ENCODE results near the gene ZBTB16.

ZBTB16 gene

GRCh38 chr11:114200351-114201133, 141.0 kb downstream of the ZBTB16 start:
- H3K27ac ChIP-seq (replicated peaks), result no peak overlapping the region
- H3K27me3 ChIP-seq (ENCODE audit: insufficient read depth, poor library complexity, severe bottlenecking), result no peaks in the 10 kb centered on the region
- no peak for DNase-seq (ENCODE audit: low read depth in 1 of 2, low spot score in 1 of 2)
- TF ChIP-seq GABPA (IDR thresholded peaks at IDR 0.05; ENCODE audit: low read depth), result no peak
- TF ChIP-seq REST (IDR thresholded peaks at IDR 0.05; ENCODE audit: insufficient replicate concordance, low read depth), result no peak
- TF ChIP-seq SPI1 (IDR thresholded peaks at IDR 0.05; ENCODE audit: borderline replicate concordance, low read depth), result no peak
- TF ChIP-seq POLR2AphosphoS5 (IDR thresholded peaks at IDR 0.05; ENCODE audit: low read depth), result no peak
- TF ChIP-seq CTCF (IDR thresholded peaks at IDR 0.05; ENCODE audit: insufficient read depth, low read length), result no peak
- no peak overlapping the region for H3K4me3 ChIP-seq (replicated peaks; ENCODE audit: insufficient read depth, low read length)

- Histone ChIP-seq H3K27ac (replicated peaks) (no peak overlapping the region), H3K27me3 (ENCODE audit: insufficient read depth, poor library complexity, severe bottlenecking) (no peaks in the 10 kb centered on the region), H3K4me3 (replicated peaks; ENCODE audit: insufficient read depth, low read length) (no peak overlapping the region)
- no peak for DNase-seq (ENCODE audit: low read depth in 1 of 2, low spot score in 1 of 2)
- no peak for TF ChIP-seq REST (IDR thresholded peaks at IDR 0.05; ENCODE audit: insufficient replicate concordance, low read depth)
- no peak for TF ChIP-seq CTCF (IDR thresholded peaks at IDR 0.05; ENCODE audit: insufficient read depth, low read length)
- no peak for TF ChIP-seq GABPA (IDR thresholded peaks at IDR 0.05; ENCODE audit: low read depth)
- no peak for TF ChIP-seq POLR2AphosphoS5 (IDR thresholded peaks at IDR 0.05; ENCODE audit: low read depth)
- no peak for TF ChIP-seq SPI1 (IDR thresholded peaks at IDR 0.05; ENCODE audit: borderline replicate concordance, low read depth)
These were observed 141.7 kb downstream of the ZBTB16 start for GRCh38 chr11:114201219-114201618.

- no peaks in the 10 kb centered on the region for H3K27me3 ChIP-seq (ENCODE audit: insufficient read depth, poor library complexity, severe bottlenecking)
- no peak overlapping the region for H3K4me3 ChIP-seq (replicated peaks; ENCODE audit: insufficient read depth, low read length)
- no peak for DNase-seq (ENCODE audit: low read depth in 1 of 2, low spot score in 1 of 2)
- H3K27ac ChIP-seq (replicated peaks), result no peak overlapping the region
- no peak for TF ChIP-seq GABPA (IDR thresholded peaks at IDR 0.05; ENCODE audit: low read depth)
- TF ChIP-seq POLR2AphosphoS5 (IDR thresholded peaks at IDR 0.05; ENCODE audit: low read depth), result no peak
- TF ChIP-seq REST (IDR thresholded peaks at IDR 0.05; ENCODE audit: insufficient replicate concordance, low read depth), result no peak
- TF ChIP-seq SPI1 (IDR thresholded peaks at IDR 0.05; ENCODE audit: borderline replicate concordance, low read depth), result no peak
- TF ChIP-seq CTCF (IDR thresholded peaks at IDR 0.05; ENCODE audit: insufficient read depth, low read length), result no peak
These were observed 142.6 kb downstream of the ZBTB16 start for GRCh38 chr11:114202011-114202609.

All from HL-60 (cell line).